ENCODE measurements around the gene COL5A2.

The COL5A2 gene

DNA sequence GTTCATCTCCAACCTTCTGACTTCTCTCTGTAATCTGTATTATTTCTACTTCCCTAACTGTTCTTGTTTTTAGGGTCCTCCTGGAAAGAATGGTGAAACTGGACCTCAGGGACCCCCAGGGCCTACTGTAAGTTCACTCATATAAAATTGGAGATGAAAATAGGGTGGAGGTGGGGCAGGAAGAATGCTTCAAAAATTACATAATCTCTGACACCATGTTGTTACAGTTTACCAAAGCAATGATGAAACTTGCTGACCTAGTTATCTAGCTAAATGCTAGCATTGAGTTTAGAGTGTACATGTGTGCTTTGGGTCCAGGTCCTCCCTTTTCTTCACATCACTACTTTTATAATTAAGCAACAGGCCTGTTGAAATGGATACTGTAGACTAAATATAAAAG lies 182.3 kb downstream of the COL5A2 start:
- DNase-seq, result no peak
- no peak for ATAC-seq

DNA sequence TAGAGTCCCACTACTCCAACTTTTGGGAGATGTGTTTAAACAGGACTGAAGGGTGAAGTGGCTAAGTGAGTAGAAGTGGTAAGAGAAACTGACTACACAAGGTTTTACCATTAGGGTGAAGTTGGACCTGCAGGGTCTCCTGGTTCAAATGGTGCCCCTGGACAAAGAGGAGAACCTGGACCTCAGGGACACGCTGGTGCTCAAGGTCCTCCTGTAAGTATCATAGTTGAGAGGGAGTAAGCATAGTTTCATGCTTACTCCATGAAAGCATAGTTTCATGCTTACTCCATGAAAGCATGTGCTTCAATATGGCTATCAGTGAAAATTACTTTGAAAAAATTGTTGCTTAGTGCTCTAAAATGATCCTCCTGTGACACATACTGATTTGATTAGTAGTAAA lies 186.3 kb downstream of the COL5A2 start:
- DNase-seq, result no peak
- ATAC-seq, result no peak

DNA sequence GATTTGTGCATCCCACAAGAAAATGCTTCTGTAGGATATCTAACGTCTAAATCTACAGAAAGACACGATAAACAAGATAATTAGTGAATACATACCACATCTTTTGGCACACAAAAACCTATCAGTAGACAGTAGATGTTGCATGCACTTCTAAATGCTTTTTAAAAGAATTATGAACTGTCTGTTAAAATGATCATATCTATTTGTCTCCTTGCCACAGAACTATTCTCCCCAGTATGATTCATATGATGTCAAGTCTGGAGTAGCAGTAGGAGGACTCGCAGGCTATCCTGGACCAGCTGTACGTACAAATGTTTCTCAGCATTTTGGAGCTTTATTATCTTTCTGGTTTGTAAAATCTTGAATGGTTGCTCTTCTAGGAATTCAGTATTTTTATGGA lies 192.7 kb downstream of the COL5A2 start:
- DNase-seq, result no peak
- no peak for ATAC-seq

DNA sequence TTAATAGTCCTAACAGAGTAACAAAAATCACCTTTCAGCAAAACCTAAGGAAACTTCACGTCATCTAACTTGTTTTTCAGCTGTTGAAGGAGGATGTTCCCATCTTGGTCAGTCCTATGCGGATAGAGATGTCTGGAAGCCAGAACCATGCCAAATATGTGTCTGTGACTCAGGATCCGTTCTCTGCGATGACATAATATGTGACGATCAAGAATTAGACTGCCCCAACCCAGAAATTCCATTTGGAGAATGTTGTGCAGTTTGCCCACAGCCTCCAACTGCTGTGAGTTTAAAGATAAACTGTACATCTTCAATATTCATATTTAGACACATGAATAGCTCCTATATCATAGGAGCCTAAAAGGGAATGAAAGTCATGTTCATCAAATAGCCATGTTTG lies 194.9 kb downstream of the COL5A2 start:
- ATAC-seq (no peak), DNase-seq (no peak)

DNA sequence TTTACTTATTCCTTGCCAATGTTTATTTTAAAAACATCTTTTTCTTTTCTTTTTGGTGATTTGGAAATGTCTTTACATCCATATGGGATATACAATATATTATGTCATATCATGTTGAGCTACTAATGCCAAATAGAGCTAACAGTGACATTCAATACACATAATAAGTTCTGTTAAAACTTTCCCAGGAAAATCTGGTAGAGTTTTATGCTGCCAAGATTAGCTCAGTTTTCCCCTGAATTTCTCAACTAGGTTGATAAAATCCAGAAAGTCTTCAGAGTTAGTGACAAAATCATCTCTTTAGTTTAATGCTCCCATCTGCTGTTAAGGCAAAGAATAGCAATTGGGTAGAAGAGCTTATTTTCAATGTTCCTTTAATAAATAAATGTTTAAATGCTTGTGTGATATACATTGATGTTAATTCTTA lies 195.5 kb downstream of the COL5A2 start:
- ATAC-seq (no peak), DNase-seq (no peak)

DNA sequence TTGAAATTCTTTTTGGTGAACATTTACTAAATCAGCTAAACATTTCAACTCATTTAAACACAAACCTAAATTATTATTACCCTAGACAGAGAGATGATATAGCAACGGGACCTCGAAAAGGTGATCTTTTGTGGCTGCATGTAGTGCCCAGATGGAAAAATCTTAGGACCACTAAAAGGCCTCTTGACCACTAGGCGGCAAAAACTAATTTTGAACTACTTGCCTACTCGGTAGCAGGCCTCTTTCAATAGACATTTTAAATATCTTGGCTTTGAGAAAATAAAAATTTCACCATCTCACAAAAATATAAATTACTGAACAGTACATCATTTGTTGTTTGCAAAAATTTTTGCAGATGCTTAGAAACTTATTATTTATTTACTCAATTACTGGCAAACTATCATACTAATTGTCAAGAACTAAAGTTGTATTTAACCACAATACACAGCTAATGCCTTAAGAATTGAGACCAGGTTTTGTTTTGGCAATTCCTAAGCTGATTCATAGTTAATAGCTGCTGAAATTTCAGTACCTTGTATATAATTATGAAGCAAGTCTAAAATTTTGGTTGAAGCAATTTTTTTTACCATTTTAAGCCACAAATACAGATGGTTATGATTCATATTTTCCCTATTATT lies 196.0 kb downstream of the COL5A2 start:
- ATAC-seq (no peak), DNase-seq (no peak)
